Measurements from ENCODE around the gene COQ5. TPM values are rescaled to one million over a fixed set of nuclear protein-coding genes. Genes with fewer than 3 reads are reported as not detected.

Gene COQ5
- total RNA-seq, 1 experiment from 2014 or later = 39.3 TPM

DNA sequence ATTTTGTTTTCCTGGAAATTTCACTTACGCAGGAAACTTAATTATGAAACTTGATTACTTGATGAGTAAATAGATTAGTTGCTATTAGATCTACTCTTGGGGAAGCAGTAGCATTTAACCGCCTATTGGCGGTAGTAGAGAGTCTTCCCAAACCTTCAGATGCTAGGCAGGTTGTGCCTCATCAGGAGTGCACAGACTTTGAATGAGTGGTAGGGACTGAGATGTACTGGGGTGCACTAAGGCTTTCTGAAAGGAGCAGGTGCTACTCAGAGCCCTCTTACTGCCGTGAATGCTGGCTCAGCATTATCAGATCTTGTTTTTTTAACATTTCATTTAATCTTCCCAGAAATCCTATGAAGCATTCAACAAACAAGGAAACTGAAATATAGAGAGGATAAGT, 75.0 kb downstream of the COQ5 start:
- peak; percentile 35 for DNase-seq (ENCODE audit: low read depth)

Other genes with a start within 250 kb of the COQ5 start
- under 0.01 TPM in 1 of 2 replicates, not detected in the other for gene RNU4-2, start 237.3 kb downstream of the COQ5 start, total RNA-seq (2014; rRNA removed; shearing (Covaris generic))
- gene RNU4-1, start 235.9 kb downstream of the COQ5 start, total RNA-seq (2014; rRNA removed; shearing (Covaris generic)) = under 0.01 TPM in 1 of 2 replicates, not detected in the other
- gene SIRT4, start 226.8 kb downstream of the COQ5 start, total RNA-seq (2014; rRNA removed; shearing (Covaris generic)) = 2.2 and 7.4 TPM in 2 replicates
- not detected in 2 replicates for gene PLA2G1B, start 201.4 kb downstream of the COQ5 start, total RNA-seq (2014; rRNA removed; shearing (Covaris generic))
- not detected in 2 replicates for gene MSI1, start 160.0 kb downstream of the COQ5 start, total RNA-seq (2014; rRNA removed; shearing (Covaris generic))
- 479 and 510 TPM in 2 replicates for gene COX6A1, start 91.0 kb downstream of the COQ5 start, total RNA-seq (2014; rRNA removed; shearing (Covaris generic))
- gene TRIAP1, start 82.8 kb downstream of the COQ5 start, total RNA-seq (2014; rRNA removed; shearing (Covaris generic)) = 27.8 and 29.9 TPM in 2 replicates
- gene GATC, start 82.7 kb downstream of the COQ5 start, total RNA-seq (2014; rRNA removed; shearing (Covaris generic)) = 12.6 and 22.3 TPM in 2 replicates
- gene SRSF9, start 59.4 kb downstream of the COQ5 start, total RNA-seq (2014; rRNA removed; shearing (Covaris generic)) = 197 and 267 TPM in 2 replicates
- 529 and 605 TPM in 2 replicates for gene DYNLL1, start 33.0 kb downstream of the COQ5 start, total RNA-seq (2014; rRNA removed; shearing (Covaris generic))
- gene RNF10, start 5.2 kb upstream of the COQ5 start, total RNA-seq (2014; rRNA removed; shearing (Covaris generic)) = 94.1 and 135 TPM in 2 replicates
- 66.2 and 83.0 TPM in 2 replicates for gene POP5, start 52.2 kb upstream of the COQ5 start, total RNA-seq (2014; rRNA removed; shearing (Covaris generic))
- not detected in 2 replicates for gene CABP1, start 111.5 kb upstream of the COQ5 start, total RNA-seq (2014; rRNA removed; shearing (Covaris generic))
- gene MLEC, start 158.0 kb upstream of the COQ5 start, total RNA-seq (2014; rRNA removed; shearing (Covaris generic)) = 105 and 148 TPM in 2 replicates
- 4.8 and 11.1 TPM in 2 replicates for gene UNC119B, start 181.3 kb upstream of the COQ5 start, total RNA-seq (2014; rRNA removed; shearing (Covaris generic))
- 4.8 and 9.1 TPM in 2 replicates for gene ACADS, start 196.7 kb upstream of the COQ5 start, total RNA-seq (2014; rRNA removed; shearing (Covaris generic))

All from M059J (cell line).